H1 (cell line): Measurements from ENCODE around the gene FERMT1.

Experiments
- CEBPB ChIP-seq: IDR thresholded peaks from 2 replicates; pipeline ENCODE4 v1.6.1; 2012; ENCODE audit warnings: low read depth, low read length
- GABPA ChIP-seq: IDR thresholded peaks from 2 replicates; pipeline ENCODE4 v1.6.1; 2011; ENCODE audit warnings: mild to moderate bottlenecking, low read length, moderate library complexity, borderline replicate concordance; ENCODE audit not compliant: insufficient read depth
- JUND ChIP-seq: IDR thresholded peaks from 2 replicates; pipeline ENCODE4 v1.6.1; 2011; ENCODE audit warnings: mild to moderate bottlenecking, improper control_type of control experiment, low read length
- PHF8 ChIP-seq: fragments of 200-600 bp; sonication (generic); conservative IDR thresholded peaks from 2 replicates; pipeline ENCODE4 v1.7.1; 2012; ENCODE audit warnings: low read depth, mild to moderate bottlenecking, inconsistent platforms, low read length, moderate library complexity
- POLR2A ChIP-seq, 2 experiments: IDR thresholded peaks; 1 replicate in 1 of 2; 2 replicates in 1 of 2; pipeline ENCODE4 v1.6.1; 2011; ENCODE audit warnings: low read depth in 2 of 2, low read length in 2 of 2, mild to moderate bottlenecking in 2 of 2; ENCODE audit errors: control extremely low read depth in 1 of 2
- TCF12 ChIP-seq: IDR thresholded peaks from 2 replicates; pipeline ENCODE4 v1.6.1; 2011; ENCODE audit warnings: low read depth, mild to moderate bottlenecking, low read length
- YY1 ChIP-seq: IDR thresholded peaks from 2 replicates; pipeline ENCODE4 v1.6.1; 2011; ENCODE audit warnings: low read depth, mild to moderate bottlenecking, low read length
- ZNF274 ChIP-seq: IDR thresholded peaks from 2 replicates; pipeline ENCODE4 v1.7.0; 2012; ENCODE audit warnings: low read length, borderline replicate concordance; ENCODE audit errors: extremely low read depth
- TF ChIP-seq, protein P1 (sequence below), 3 experiments: IDR thresholded peaks; 1 replicate in 2 of 3; 2 replicates in 1 of 3; pipeline versions ENCODE4 v1.5.1 to v1.6.1; 2011; ENCODE audit warnings: low read length in 3 of 3, mild to moderate bottlenecking in 3 of 3, inconsistent platforms in 2 of 3, low read depth in 1 of 3, moderate library complexity in 1 of 3; ENCODE audit not compliant: insufficient read depth in 1 of 3; ENCODE audit errors: control extremely low read depth in 1 of 3
- TF ChIP-seq, protein P2 (sequence below): IDR thresholded peaks from 2 replicates; pipeline ENCODE4 v1.6.1; 2011; ENCODE audit warnings: low read length, improper control_type of control experiment

DNA sequence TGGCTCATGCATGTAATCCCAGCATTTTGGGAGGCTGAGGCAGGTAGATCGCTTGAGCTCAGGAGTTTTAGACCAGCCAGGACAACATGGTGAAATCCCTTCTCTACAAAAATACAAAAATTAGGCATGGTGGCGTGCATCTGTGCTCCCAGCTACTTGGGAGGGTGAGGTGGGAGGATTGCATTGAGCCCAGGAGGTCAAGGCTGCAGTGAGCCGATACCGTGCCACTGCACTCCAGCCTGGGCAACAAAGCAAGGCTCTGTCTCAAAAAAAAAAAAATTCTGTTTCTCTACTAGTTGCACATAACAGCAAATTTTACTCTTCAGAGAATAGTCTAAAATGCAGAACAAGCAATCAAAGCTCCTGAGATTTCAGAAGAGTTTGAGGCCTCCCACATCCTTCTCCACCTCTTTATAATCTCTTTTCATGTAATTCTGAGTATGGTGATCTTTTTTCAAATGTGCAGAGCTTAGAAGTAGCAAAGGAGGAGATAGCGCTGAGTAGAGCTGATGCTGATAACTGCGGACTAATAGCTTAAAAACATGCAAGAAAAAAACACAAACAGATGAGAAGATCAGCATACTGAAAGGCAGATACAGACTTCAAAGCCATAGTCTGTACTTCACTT is 92.3 kb downstream of the FERMT1 start:
- TF ChIP-seq, protein P1, sequence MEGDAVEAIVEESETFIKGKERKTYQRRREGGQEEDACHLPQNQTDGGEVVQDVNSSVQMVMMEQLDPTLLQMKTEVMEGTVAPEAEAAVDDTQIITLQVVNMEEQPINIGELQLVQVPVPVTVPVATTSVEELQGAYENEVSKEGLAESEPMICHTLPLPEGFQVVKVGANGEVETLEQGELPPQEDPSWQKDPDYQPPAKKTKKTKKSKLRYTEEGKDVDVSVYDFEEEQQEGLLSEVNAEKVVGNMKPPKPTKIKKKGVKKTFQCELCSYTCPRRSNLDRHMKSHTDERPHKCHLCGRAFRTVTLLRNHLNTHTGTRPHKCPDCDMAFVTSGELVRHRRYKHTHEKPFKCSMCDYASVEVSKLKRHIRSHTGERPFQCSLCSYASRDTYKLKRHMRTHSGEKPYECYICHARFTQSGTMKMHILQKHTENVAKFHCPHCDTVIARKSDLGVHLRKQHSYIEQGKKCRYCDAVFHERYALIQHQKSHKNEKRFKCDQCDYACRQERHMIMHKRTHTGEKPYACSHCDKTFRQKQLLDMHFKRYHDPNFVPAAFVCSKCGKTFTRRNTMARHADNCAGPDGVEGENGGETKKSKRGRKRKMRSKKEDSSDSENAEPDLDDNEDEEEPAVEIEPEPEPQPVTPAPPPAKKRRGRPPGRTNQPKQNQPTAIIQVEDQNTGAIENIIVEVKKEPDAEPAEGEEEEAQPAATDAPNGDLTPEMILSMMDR (IDR thresholded peaks at IDR 0.05; ENCODE audit: control extremely low read depth in 1 of 3, insufficient read depth in 1 of 3, low read depth in 1 of 3, low read length in 3 of 3), result no peak
- TF ChIP-seq GABPA (no peak), ZNF274 (no peak), JUND (no peak), YY1 (no peak), POLR2A (IDR thresholded peaks at IDR 0.05; ENCODE audit: control extremely low read depth in 1 of 2, low read depth in 2 of 2, low read length in 2 of 2) (no peak), PHF8 (no peak), TCF12 (no peak), CEBPB (no peak)
- TF ChIP-seq, protein P2, sequence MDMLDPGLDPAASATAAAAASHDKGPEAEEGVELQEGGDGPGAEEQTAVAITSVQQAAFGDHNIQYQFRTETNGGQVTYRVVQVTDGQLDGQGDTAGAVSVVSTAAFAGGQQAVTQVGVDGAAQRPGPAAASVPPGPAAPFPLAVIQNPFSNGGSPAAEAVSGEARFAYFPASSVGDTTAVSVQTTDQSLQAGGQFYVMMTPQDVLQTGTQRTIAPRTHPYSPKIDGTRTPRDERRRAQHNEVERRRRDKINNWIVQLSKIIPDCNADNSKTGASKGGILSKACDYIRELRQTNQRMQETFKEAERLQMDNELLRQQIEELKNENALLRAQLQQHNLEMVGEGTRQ, result no peak
